Neural cell (in vitro differentiated cells): ENCODE results near the gene ZNF775.

Experiments used
- EP300 ChIP-seq: fragments of 450-650 bp; conservative IDR thresholded peaks from 2 replicates; pipeline ENCODE4 v1.6.1; 2014; ENCODE audit warnings: antibody characterized with exemption, mild to moderate bottlenecking, moderate library complexity; ENCODE audit not compliant: poor library complexity, severe bottlenecking
- EZH2 ChIP-seq: fragments of 200-600, 300-800 bp; shearing (Covaris generic), sonication (generic); IDR thresholded peaks from 2 replicates; pipeline ENCODE4 v1.6.1; 2014; ENCODE audit warnings: antibody characterized with exemption, low read length, borderline replicate concordance, mild to moderate bottlenecking; ENCODE audit not compliant: insufficient read depth, poor library complexity, severe bottlenecking
- POLR2AphosphoS5 ChIP-seq: IDR thresholded peaks from 2 replicates; pipeline ENCODE4 v1.6.1; 2012
- RAD21 ChIP-seq: fragments of 450-650 bp; conservative IDR thresholded peaks from 2 replicates; pipeline ENCODE4 v1.6.1; 2014; ENCODE audit warnings: antibody characterized with exemption, mild to moderate bottlenecking, moderate library complexity
- SMC3 ChIP-seq: fragments of 450-650 bp; conservative IDR thresholded peaks from 2 replicates; pipeline ENCODE4 v1.6.1; 2014; ENCODE audit warnings: antibody characterized with exemption, mild to moderate bottlenecking, moderate library complexity; ENCODE audit not compliant: poor library complexity
- TAF1 ChIP-seq: IDR thresholded peaks from 2 replicates; pipeline ENCODE4 v1.6.1; 2012; ENCODE audit warnings: low read depth
- TF ChIP-seq, protein P1 (sequence below): fragments of 450-650 bp; IDR thresholded peaks from 2 replicates; pipeline ENCODE4 v1.5.1; 2014; ENCODE audit warnings: antibody characterized with exemption, mild to moderate bottlenecking, moderate library complexity; ENCODE audit not compliant: poor library complexity, severe bottlenecking
- TF ChIP-seq, protein P2 (sequence below): IDR thresholded peaks from 2 replicates; pipeline ENCODE4 v1.6.1; 2012; ENCODE audit warnings: borderline replicate concordance

DNA sequence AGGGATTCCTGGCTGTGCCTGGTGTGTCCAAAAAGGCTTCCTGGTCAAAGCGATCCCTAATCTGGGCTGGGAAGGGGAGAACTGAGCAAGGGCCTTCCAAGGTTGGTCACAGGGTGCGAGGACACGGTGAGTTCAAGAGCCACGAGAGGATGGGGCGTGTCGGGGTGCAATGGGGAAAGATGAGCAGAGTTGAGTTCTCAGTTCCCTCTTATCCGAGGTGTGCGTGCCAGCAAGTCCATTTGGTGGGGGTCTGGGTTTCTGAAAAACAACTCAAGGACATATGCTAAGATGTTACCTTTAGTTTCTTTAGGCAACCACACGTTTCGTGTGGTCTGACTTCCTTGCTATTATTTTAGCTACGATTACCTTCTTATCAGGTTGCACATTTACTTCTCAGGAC, 1.3 kb downstream of the ZNF775 start:
- no peak for TF ChIP-seq TAF1
- TF ChIP-seq, protein P1, sequence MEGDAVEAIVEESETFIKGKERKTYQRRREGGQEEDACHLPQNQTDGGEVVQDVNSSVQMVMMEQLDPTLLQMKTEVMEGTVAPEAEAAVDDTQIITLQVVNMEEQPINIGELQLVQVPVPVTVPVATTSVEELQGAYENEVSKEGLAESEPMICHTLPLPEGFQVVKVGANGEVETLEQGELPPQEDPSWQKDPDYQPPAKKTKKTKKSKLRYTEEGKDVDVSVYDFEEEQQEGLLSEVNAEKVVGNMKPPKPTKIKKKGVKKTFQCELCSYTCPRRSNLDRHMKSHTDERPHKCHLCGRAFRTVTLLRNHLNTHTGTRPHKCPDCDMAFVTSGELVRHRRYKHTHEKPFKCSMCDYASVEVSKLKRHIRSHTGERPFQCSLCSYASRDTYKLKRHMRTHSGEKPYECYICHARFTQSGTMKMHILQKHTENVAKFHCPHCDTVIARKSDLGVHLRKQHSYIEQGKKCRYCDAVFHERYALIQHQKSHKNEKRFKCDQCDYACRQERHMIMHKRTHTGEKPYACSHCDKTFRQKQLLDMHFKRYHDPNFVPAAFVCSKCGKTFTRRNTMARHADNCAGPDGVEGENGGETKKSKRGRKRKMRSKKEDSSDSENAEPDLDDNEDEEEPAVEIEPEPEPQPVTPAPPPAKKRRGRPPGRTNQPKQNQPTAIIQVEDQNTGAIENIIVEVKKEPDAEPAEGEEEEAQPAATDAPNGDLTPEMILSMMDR: no peak
- TF ChIP-seq EZH2: no peak
- TF ChIP-seq EP300: no peak
- TF ChIP-seq, protein P2, sequence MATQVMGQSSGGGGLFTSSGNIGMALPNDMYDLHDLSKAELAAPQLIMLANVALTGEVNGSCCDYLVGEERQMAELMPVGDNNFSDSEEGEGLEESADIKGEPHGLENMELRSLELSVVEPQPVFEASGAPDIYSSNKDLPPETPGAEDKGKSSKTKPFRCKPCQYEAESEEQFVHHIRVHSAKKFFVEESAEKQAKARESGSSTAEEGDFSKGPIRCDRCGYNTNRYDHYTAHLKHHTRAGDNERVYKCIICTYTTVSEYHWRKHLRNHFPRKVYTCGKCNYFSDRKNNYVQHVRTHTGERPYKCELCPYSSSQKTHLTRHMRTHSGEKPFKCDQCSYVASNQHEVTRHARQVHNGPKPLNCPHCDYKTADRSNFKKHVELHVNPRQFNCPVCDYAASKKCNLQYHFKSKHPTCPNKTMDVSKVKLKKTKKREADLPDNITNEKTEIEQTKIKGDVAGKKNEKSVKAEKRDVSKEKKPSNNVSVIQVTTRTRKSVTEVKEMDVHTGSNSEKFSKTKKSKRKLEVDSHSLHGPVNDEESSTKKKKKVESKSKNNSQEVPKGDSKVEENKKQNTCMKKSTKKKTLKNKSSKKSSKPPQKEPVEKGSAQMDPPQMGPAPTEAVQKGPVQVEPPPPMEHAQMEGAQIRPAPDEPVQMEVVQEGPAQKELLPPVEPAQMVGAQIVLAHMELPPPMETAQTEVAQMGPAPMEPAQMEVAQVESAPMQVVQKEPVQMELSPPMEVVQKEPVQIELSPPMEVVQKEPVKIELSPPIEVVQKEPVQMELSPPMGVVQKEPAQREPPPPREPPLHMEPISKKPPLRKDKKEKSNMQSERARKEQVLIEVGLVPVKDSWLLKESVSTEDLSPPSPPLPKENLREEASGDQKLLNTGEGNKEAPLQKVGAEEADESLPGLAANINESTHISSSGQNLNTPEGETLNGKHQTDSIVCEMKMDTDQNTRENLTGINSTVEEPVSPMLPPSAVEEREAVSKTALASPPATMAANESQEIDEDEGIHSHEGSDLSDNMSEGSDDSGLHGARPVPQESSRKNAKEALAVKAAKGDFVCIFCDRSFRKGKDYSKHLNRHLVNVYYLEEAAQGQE: no peak
- no peak for TF ChIP-seq RAD21
- TF ChIP-seq POLR2AphosphoS5: no peak
- no peak for TF ChIP-seq SMC3
